GM12878 (cell line): ENCODE results near the gene UBR3. TPM values are rescaled to one million over a fixed set of nuclear protein-coding genes. Genes with fewer than 3 reads are reported as not detected.

Experiments used
- ATAC-seq: fragments of 200-7000 bp; cut with Tn5 transposase; 3 replicates; pipeline ENCODE4 v1.9.1; 2020; ENCODE audit warnings: mild to moderate bottlenecking, moderate library complexity
- BruUV-seq: library from RNA; stranded (reverse); fragments of 400-500 nt; replicated peaks from 2 replicates; lab custom pipeline; 2021; lab: Mats Ljungman, UMichigan
- CTCF ChIA-PET: fragments of 300-600 bp; sonication (Branson Sonifier 250); formaldehyde crosslinking; extraction: SDS; loops from one replicate; lab custom pipeline; 2021; ENCODE audit warnings: inconsistent platforms; lab: Yijun Ruan, JAX
- POLR2A ChIA-PET: fragments of 350-600 bp; formaldehyde crosslinking; extraction: SDS; loops from one replicate; lab custom pipeline; 2021; ENCODE audit warnings: inconsistent platforms; lab: Charles Lee
- RAD21 ChIA-PET: fragments of 300-600 bp; sonication (Branson Sonifier 250); formaldehyde crosslinking; loops from one replicate; lab custom pipeline; 2023; ENCODE audit warnings: antibody characterized with exemption; ENCODE audit not compliant: unreplicated experiment; lab: Charles Lee
- SMC1A ChIA-PET: fragments of 300-600 bp; sonication (Branson Sonifier 250); formaldehyde crosslinking; loops from one replicate; lab custom pipeline; 2023; ENCODE audit not compliant: unreplicated experiment, uncharacterized antibody; lab: Charles Lee
- DNase-seq: peaks from one replicate; pipeline ENCODE4 v3.0.0-alpha.2; 2011; ENCODE audit warnings: low read depth, low spot score
- FAIRE-seq: peaks from 3 replicates; lab custom pipeline; 2011; peaks lifted over from hg19 to GRCh38; lab: Jason Lieb, UNC
- H2AFZ ChIP-seq: 2 replicates; pipeline ENCODE4 v1.6.0; 2011; ENCODE audit warnings: low read depth, low read length, control low read depth; ENCODE audit not compliant: control insufficient read depth
- H3K27ac ChIP-seq: 2 replicates; pipeline ENCODE4 v1.5.1; 2011; ENCODE audit warnings: control low read depth; ENCODE audit not compliant: control insufficient read depth, insufficient read depth
- H3K27me3 ChIP-seq, 2 experiments: replicated peaks in 1 of 2; 2 replicates each; pipeline versions ENCODE4 v1.6.0 to v1.6.1; 2011; ENCODE audit warnings: low read length in 1 of 2; ENCODE audit not compliant: control insufficient read depth in 2 of 2, insufficient read depth in 2 of 2
- H3K36me3 ChIP-seq, 2 experiments: 2 replicates each; pipeline ENCODE4 v1.5.1; 2011; ENCODE audit warnings: low read length in 1 of 2; ENCODE audit not compliant: control insufficient read depth in 2 of 2, insufficient read depth in 2 of 2
- H3K4me1 ChIP-seq: 2 replicates; pipeline ENCODE4 v1.6.1; 2011; ENCODE audit warnings: mild to moderate bottlenecking, low read length, moderate library complexity, mixed read lengths; ENCODE audit not compliant: control insufficient read depth, insufficient read depth
- H3K4me2 ChIP-seq: 2 replicates; pipeline ENCODE4 v1.6.0; 2011; ENCODE audit warnings: control low read depth; ENCODE audit not compliant: control insufficient read depth, insufficient read depth
- H3K4me3 ChIP-seq: fragments of 200-600 bp; sonication (generic); 2 replicates; pipeline ENCODE4 v1.5.1; 2016
- H3K79me2 ChIP-seq: 2 replicates; pipeline ENCODE4 v1.6.0; 2011; ENCODE audit warnings: low read length; ENCODE audit not compliant: control insufficient read depth, insufficient read depth
- H3K9ac ChIP-seq: 2 replicates; pipeline ENCODE4 v1.8.0; 2011; ENCODE audit warnings: low read length, control low read depth, mixed read lengths; ENCODE audit not compliant: control insufficient read depth, insufficient read depth
- H3K9me3 ChIP-seq: replicated peaks from 3 replicates; pipeline ENCODE4 v1.5.1; 2011; ENCODE audit warnings: mild to moderate bottlenecking, low read length; ENCODE audit not compliant: control insufficient read depth, insufficient read depth
- H4K20me1 ChIP-seq: 2 replicates; pipeline ENCODE4 v1.6.0; 2011; ENCODE audit not compliant: control insufficient read depth, insufficient read depth
- WGBS: methylation state at CpG from one replicate; pipeline ENCODE4 v1.1.6; 2016; ENCODE audit warnings: low lambda C conversion rate; ENCODE audit not compliant: insufficient replicate concordance, insufficient coverage; ENCODE audit errors: missing lambda C conversion rate; 5-methylcytosine and 5-hydroxymethylcytosine counted together
- in situ Hi-C: fragments of 300-500 bp; cut with MboI; formaldehyde crosslinking; loops from 9 replicates; pipeline ENCODE4 v1.14.3; 2018; ENCODE audit warnings: mixed read lengths
- intact Hi-C: fragments of 100-400 bp; cut with micrococcal nuclease; formaldehyde crosslinking; loops from one replicate; pipeline ENCODE4 v1.14.2; 2022; ENCODE audit not compliant: unreplicated experiment
- polyA plus RNA-seq, 11 experiments: library from polyadenylated mRNA; depleted of rRNA in 4 of 11; unstranded in 6 of 11; stranded (reverse) in 5 of 11; fragments of >200 nt; fragmentation: Nextera tagmentation in 4 of 11; fragmentation: Illumina TruSeq in 1 of 11; extraction: Ambion mirVana in 4 of 11; extraction: Trizol in 1 of 11; gene quantifications; 1 replicate in 1 of 11; 2 replicates in 10 of 11; pipeline versions ENCODE4 v1.2.1 to v1.2.3, GENCODE V29; 2011 to 2016; ENCODE audit warnings: inconsistent platforms in 2 of 11, missing spikeins in 2 of 11, low read depth in 1 of 11
- total RNA-seq, 4 experiments: library from RNA; depleted of rRNA in 3 of 4; stranded (reverse); fragments of >200 nt in 3 of 4; fragmentation: Illumina TruSeq in 1 of 4; extraction: Trizol in 1 of 4; gene quantifications; 2 replicates each; pipeline versions ENCODE4 v1.2.1 to v1.2.3, GENCODE V29; 2013 to 2021
- TF ChIP-seq, protein P1 (sequence below): fragments of 150-350 bp; IDR thresholded peaks from 2 replicates; pipeline ENCODE4 v1.6.1; 2014; ENCODE audit warnings: mild to moderate bottlenecking, low read depth, low read length
- TF ChIP-seq, protein P2 (sequence below): IDR thresholded peaks from 2 replicates; pipeline ENCODE4 v1.6.1; 2011; ENCODE audit warnings: borderline replicate concordance, low read depth, mild to moderate bottlenecking, moderate library complexity, low read length; ENCODE audit not compliant: insufficient read depth, poor library complexity, severe bottlenecking

UBR3 gene
- total and polyA plus RNA-seq, 10 of the 15 experiments (the other 5 are each of a cell fraction or from before 2014, with no cell fraction given), result 3.8 to 22.9 (median 11.2) TPM

DNA sequence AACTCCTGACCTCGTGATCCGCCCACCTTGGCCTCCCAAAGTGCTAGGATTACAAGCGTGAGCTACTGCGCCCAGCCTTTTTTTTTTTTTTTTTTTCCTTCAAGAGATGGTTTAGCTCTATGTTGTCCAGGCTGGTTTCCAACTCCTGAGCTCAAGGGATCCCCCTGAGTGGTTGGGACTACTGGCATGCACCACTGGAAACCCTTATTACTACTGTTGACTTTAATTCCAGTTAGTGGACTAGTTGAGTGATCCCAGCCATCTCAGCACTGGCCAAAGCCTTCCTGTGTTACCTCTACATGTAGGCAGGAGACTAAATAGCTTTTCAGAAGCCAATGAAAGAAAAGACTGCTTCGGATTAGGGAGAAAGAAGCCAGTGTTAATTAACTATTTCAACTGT, 36.7 kb upstream of the UBR3 start:
- Histone ChIP-seq H3K4me3 (no peak overlapping the region), H3K79me2 (no peaks in the 10 kb centered on the region), H3K9ac (no peak overlapping the region), H3K27me3 (no peaks in the 10 kb centered on the region; a peak in 1 of 4 replicates), H3K4me1 (no peaks in the 10 kb centered on the region), H2AFZ (no peak overlapping the region), H3K4me2 (no peak overlapping the region), H4K20me1 (no peaks in the 10 kb centered on the region), H3K36me3 (no peaks in the 10 kb centered on the region), H3K27ac (no peak overlapping the region), H3K9me3 (no peaks in the 10 kb centered on the region; the same call in 2 of the 3 replicates)
- intact Hi-C loops, result loop anchor here (10.0 kb wide), 1 partner anchor 266 kb away; no protein-coding TSS in a partner anchor
- no peak for DNase-seq
- in situ Hi-C loops, result no loop called here
- CTCF ChIA-PET, result interaction anchor here (0.7 to 1.6 kb wide), 7 partner anchors 30 to 344 kb away, joined by 3 to 6 read pairs (median 4); no protein-coding TSS in a partner anchor
- no TSS peak for BruUV-seq
- TF ChIP-seq, protein P1, sequence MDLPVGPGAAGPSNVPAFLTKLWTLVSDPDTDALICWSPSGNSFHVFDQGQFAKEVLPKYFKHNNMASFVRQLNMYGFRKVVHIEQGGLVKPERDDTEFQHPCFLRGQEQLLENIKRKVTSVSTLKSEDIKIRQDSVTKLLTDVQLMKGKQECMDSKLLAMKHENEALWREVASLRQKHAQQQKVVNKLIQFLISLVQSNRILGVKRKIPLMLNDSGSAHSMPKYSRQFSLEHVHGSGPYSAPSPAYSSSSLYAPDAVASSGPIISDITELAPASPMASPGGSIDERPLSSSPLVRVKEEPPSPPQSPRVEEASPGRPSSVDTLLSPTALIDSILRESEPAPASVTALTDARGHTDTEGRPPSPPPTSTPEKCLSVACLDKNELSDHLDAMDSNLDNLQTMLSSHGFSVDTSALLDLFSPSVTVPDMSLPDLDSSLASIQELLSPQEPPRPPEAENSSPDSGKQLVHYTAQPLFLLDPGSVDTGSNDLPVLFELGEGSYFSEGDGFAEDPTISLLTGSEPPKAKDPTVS, result no peak
- TF ChIP-seq, protein P2, sequence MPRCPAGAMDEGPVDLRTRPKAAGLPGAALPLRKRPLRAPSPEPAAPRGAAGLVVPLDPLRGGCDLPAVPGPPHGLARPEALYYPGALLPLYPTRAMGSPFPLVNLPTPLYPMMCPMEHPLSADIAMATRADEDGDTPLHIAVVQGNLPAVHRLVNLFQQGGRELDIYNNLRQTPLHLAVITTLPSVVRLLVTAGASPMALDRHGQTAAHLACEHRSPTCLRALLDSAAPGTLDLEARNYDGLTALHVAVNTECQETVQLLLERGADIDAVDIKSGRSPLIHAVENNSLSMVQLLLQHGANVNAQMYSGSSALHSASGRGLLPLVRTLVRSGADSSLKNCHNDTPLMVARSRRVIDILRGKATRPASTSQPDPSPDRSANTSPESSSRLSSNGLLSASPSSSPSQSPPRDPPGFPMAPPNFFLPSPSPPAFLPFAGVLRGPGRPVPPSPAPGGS, result no peak
- no peak for ATAC-seq
- 83% methylated on average over 4 of the region's 5 CpGs for WGBS
- SMC1A ChIA-PET, result interaction anchor here (0.6 to 1.4 kb wide), 5 partner anchors 13 to 99 kb away, joined by 3 to 4 read pairs (median 3); no protein-coding TSS in a partner anchor
- FAIRE-seq, result no peak
- RAD21 ChIA-PET, result interaction anchor here (0.6 kb wide), 1 partner anchor 34 kb away, joined by 3 read pairs; the partner anchor contains the start of gene METTL5
- POLR2A ChIA-PET, result interaction anchor here (0.7 kb wide), 2 partner anchors 10 to 13 kb away, joined by 3 to 7 read pairs; no protein-coding TSS in a partner anchor
